ENCODE measurements around the gene LTBR.

GRCh38 chr12:6334359-6334758 lies 49.6 kb upstream of the LTBR start:
- TF ChIP-seq CTCF (IDR thresholded peaks at IDR 0.05) (no peak), POLR2A (IDR thresholded peaks at IDR 0.05) (no peak)

Data from adrenal gland (tissue), 5 donors.